Lung (tissue), 12 donors: Measurements from ENCODE around the gene DTNA. TPM values are rescaled to one million over a fixed set of nuclear protein-coding genes. Genes with fewer than 3 reads are reported as not detected.

ENCODE experiments used
- ATAC-seq: fragments of 200-7000 bp; cut with Tn5 transposase; one replicate; pipeline ENCODE4 v1.9.1; 2020; ENCODE audit warnings: moderate number of reproducible peaks; ENCODE audit not compliant: insufficient read depth, low FRiP score
- DNase-seq, 3 donors: peaks; one replicate each; pipeline ENCODE4 v3.0.0-alpha.2; 2013 to 2017
- H3K27ac ChIP-seq, 2 donors: one replicate each; pipeline ENCODE4 v1.5.1; 2013; ENCODE audit warnings: mild to moderate bottlenecking in 2 of 2, moderate library complexity in 2 of 2, control low read depth in 1 of 2, inconsistent platforms in 1 of 2, low read depth in 1 of 2, low read length in 1 of 2
- H3K27me3 ChIP-seq, 3 donors: one replicate each; pipeline ENCODE4 v1.5.1; 2013; ENCODE audit warnings: low read length in 2 of 3; ENCODE audit not compliant: control insufficient read depth in 3 of 3, insufficient read depth in 3 of 3
- H3K36me3 ChIP-seq, 4 donors: one replicate each; pipeline ENCODE4 v1.5.1; 2013; ENCODE audit warnings: low read length in 4 of 4, mild to moderate bottlenecking in 1 of 4, moderate library complexity in 1 of 4; ENCODE audit not compliant: control insufficient read depth in 4 of 4, insufficient read depth in 4 of 4
- H3K4me1 ChIP-seq, 5 donors: one replicate each; pipeline ENCODE4 v1.5.1; 2013; ENCODE audit warnings: low read length in 5 of 5, mild to moderate bottlenecking in 2 of 5, moderate library complexity in 1 of 5; ENCODE audit not compliant: control insufficient read depth in 5 of 5, insufficient read depth in 5 of 5
- H3K4me3 ChIP-seq: one replicate; pipeline ENCODE4 v1.5.1; 2013; ENCODE audit warnings: mild to moderate bottlenecking, control low read depth, moderate library complexity
- H3K9ac ChIP-seq, 2 donors: one replicate each; pipeline ENCODE4 v1.5.1; 2013; ENCODE audit warnings: low read length in 2 of 2, control low read depth in 1 of 2; ENCODE audit not compliant: insufficient read depth in 1 of 2
- H3K9me3 ChIP-seq, 4 donors: one replicate each; pipeline ENCODE4 v1.5.1; 2013; ENCODE audit warnings: low read length in 3 of 4, mild to moderate bottlenecking in 1 of 4, moderate library complexity in 1 of 4; ENCODE audit not compliant: control insufficient read depth in 4 of 4, insufficient read depth in 3 of 4
- WGBS, 2 donors: extraction: QIAGEN DNeasy Blood & Tissue Kit; methylation state at CpG; one replicate each; pipeline ENCODE4 v1.1.7; 2013; 5-methylcytosine and 5-hydroxymethylcytosine counted together
- polyA plus RNA-seq, 2 donors: library from polyadenylated mRNA; stranded (reverse); fragments of 200-250 nt; gene quantifications; one replicate each; pipeline ENCODE4 v1.2.1, GENCODE V29; 2013
- total RNA-seq, 2 donors: library from RNA; depleted of rRNA in 1 of 2; stranded (reverse); fragments of >200 nt in 1 of 2; gene quantifications; one replicate each; pipeline ENCODE4 v1.2.1, GENCODE V29; 2014 to 2021
- TF ChIP-seq, protein P1 (sequence below): IDR thresholded peaks from 2 replicates; pipeline ENCODE4 v1.5.1; 2012; ENCODE audit warnings: mild to moderate bottlenecking; ENCODE audit errors: control extremely low read depth, extremely low read depth
- donor health status: control.
- donor health status: control.
- donor health status: Bipolar disorder and iron deficiency.
- donor health status: healthy.
- donor health status: DM: yes; HTN: yes; CAD: no.

The DTNA gene
- total and polyA plus RNA-seq, 4 donors = 5.0 to 23.8 (median 12.9) TPM

GRCh38 chr18:34695310-34695709, 14.8 kb upstream of the DTNA start:
- H3K9me3 ChIP-seq = no peaks in the 10 kb centered on the region
- TF ChIP-seq, protein P1, sequence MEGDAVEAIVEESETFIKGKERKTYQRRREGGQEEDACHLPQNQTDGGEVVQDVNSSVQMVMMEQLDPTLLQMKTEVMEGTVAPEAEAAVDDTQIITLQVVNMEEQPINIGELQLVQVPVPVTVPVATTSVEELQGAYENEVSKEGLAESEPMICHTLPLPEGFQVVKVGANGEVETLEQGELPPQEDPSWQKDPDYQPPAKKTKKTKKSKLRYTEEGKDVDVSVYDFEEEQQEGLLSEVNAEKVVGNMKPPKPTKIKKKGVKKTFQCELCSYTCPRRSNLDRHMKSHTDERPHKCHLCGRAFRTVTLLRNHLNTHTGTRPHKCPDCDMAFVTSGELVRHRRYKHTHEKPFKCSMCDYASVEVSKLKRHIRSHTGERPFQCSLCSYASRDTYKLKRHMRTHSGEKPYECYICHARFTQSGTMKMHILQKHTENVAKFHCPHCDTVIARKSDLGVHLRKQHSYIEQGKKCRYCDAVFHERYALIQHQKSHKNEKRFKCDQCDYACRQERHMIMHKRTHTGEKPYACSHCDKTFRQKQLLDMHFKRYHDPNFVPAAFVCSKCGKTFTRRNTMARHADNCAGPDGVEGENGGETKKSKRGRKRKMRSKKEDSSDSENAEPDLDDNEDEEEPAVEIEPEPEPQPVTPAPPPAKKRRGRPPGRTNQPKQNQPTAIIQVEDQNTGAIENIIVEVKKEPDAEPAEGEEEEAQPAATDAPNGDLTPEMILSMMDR = no peak
- H3K36me3 ChIP-seq = no peaks in the 10 kb centered on the region
- no peak overlapping the region for H3K9ac ChIP-seq
- H3K4me3 ChIP-seq = no peak overlapping the region
- ATAC-seq (no peak), DNase-seq (no peak)
- H3K27me3 ChIP-seq = no peaks in the 10 kb centered on the region
- no peak overlapping the region for H3K27ac ChIP-seq
- WGBS, 2 donors = 74 to 84% methylated on average over 5 of the region's 5 CpGs
- peaks cover 0 to 15% (median under 1%) of the 10 kb centered on the region in 5 donors for H3K4me1 ChIP-seq

- no peak overlapping the region for H3K4me3 ChIP-seq
- TF ChIP-seq, protein P1 = no peak
- peaks cover 0 to 25% (median 0%) of the 10 kb centered on the region in 5 donors for H3K4me1 ChIP-seq
- no peaks in the 10 kb centered on the region for H3K36me3 ChIP-seq
- ATAC-seq (no peak), DNase-seq (no peak)
- no peak overlapping the region for H3K27ac ChIP-seq
- no peaks in the 10 kb centered on the region for H3K9me3 ChIP-seq
- WGBS, 2 donors = 94% methylated on average over 2 of the region's 2 CpGs
- no peaks in the 10 kb centered on the region for H3K27me3 ChIP-seq
- no peak overlapping the region for H3K9ac ChIP-seq
Measured at GRCh38 chr18:34696671-34697070, 13.4 kb upstream of the DTNA start.

DNA sequence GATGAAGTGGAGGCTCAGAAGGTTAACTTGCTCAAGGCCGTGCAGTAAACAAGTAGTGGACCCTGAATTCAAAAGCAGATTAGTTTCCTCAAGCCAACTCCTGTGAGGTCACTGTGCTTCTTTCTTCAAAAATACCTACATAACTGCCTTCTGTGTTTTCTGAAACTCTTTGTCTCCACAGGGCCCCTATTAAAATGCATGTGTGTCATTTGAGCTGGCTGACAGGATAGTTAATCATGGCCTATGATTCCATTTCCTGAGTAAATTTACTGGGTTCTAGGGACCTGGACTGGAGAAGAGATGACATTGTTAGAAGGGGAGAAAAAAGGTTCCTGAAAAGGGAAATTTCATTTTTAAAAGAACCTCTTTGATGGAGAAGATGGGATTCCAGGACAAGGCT, 12.9 kb upstream of the DTNA start:
- ATAC-seq (no peak), DNase-seq (no peak)
- Histone ChIP-seq H3K4me1 (peaks cover 0 to 23% (median 0%) of the 10 kb centered on the region in 5 donors), H3K9ac (no peak overlapping the region), H3K36me3 (no peaks in the 10 kb centered on the region), H3K9me3 (no peaks in the 10 kb centered on the region), H3K27ac (no peak overlapping the region), H3K4me3 (no peak overlapping the region), H3K27me3 (no peaks in the 10 kb centered on the region)
- 85 to 96% methylated on average over 1 of the region's 1 CpG for WGBS, 2 donors
- TF ChIP-seq, protein P1 = no peak

DNA sequence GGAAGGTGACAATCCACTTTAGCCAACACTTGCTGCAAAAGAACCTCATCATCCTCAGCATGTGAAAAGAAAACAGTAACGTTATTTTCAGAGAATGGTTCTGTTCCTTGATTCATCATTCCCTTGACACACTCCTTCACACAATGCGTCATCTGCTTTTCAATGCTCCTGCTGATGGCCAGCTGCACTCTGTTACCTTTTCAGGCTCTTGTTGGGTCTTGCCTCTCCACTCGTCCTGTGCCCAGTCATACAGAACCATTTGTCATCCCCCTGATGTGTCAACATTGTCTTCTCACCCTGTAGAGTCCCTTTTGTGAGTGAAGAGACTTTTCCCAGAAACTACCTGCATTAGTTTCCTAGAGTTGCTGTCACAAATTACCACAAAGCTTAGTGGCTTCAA, 12.2 kb upstream of the DTNA start:
- DNase-seq (no peak), ATAC-seq (no peak)
- H3K27me3 ChIP-seq = no peaks in the 10 kb centered on the region
- H3K4me1 ChIP-seq = peaks cover 0 to 25% (median 0%) of the 10 kb centered on the region in 5 donors
- H3K9me3 ChIP-seq = no peaks in the 10 kb centered on the region
- 76% methylated on average over 3 of the region's 3 CpGs for WGBS, 2 donors
- TF ChIP-seq, protein P1 = no peak
- no peaks in the 10 kb centered on the region for H3K36me3 ChIP-seq
- no peak overlapping the region for H3K27ac ChIP-seq
- no peak overlapping the region for H3K4me3 ChIP-seq
- no peak overlapping the region for H3K9ac ChIP-seq
